Stimulated activated CD8-positive, alpha-beta memory T cell treated with anti-CD3 and anti-CD28 coated beads, Interleukin-15, amount 100 ng/mL, for 48 hours (primary cell): Measurements from ENCODE around the gene TYW3.

Source experiments
- DNase-seq, 2 donors: peaks; one replicate each; pipeline ENCODE4 v3.0.0-alpha.2; 2020; ENCODE audit warnings: low read depth in 2 of 2

Gene TYW3

DNA sequence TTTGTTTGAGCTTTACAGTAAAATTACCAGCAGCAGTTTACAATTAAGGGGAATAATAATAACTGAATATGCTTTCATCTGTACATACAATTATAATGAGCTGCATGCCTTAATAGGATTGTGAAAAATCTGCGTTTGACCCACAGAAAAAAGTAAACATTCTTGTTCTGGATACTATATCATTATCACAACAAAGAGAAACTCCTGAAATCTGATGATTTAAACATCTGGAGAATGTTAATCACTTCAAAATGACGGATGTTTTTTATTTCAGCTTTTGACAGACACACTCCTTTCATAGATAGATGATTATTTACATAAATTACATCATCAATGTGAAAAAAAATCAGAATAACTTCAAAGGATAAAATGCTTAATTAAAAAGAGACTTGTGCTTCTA lies 58.5 kb downstream of the TYW3 start:
- no peak for DNase-seq

DNA sequence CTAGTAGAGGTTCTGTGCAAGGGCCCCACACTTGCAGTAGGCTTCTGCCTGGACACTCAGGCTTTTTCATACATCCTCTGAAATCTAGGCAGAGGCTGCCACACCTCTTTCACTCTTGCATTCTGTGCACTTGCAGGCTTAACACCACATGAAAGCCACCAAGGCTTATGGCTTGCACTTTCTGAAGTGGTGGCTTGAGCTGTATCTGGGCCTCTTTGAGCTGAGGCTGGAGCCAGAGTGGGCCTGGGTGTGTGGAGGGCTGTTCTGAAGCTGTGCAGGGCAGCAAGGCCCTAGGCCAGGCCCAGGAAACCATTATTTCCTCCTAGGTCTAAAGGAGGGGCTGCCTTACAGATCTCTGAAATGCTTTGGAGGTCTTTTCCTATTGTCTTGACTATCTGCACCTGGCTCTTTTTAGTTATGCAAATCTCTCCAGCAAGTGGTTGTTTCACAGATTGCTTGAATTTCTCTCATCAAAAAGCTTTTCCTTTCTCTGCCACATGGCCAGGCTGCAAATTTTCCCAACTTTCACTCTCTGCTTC lies 66.2 kb downstream of the TYW3 start:
- no peak for DNase-seq

DNA sequence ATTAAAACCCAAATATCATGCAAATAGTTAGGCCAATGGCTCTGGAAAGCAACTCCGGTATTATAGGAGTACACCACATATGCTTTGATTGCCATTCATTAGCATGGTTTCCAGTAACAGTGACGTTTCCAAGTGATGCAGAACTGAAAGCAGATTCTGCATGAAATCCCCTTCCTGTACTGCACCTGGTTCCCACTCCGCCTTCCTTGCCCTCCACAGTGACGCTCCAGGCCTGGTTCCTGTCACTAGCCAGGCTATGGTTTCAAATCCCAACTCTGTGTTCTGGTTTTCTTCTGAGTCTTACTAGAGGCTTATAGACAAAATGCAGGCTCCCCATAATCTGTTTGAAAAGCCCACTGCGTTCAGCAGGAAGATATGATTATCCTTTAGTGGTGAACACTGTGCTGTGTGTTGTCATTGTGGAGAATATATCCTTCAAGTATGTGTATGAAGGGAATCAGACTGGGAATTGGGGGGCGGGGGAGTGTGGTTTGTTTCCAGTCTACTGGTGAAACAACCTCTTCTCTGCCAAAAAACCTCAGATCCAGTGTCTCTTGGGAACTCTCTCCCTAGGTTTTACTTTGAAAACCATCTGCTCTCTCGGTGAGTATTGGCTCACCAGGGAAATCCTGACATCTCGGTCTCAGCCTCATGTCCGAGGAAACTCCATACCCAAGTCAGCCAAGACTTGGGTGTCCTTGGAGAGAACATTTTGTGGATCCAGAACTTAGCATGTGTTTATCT lies 78.7 kb downstream of the TYW3 start:
- DNase-seq, result no peak

DNA sequence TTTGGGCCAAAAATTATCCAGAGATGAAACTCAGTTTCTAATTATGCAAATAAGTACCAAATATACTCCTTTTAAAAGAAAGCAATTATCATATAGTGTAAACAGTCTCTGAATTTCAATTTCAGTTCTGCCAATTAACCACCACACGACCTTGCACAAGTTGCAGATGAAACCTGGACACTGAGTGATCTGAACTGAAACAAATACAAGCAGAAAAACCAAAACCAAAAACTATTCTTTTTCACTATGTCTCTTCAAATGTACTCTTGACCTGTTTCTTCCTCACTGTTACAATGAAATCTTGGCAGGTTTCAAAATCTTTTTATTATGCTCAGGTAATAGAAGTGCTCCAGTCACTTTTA lies 79.2 kb downstream of the TYW3 start:
- no peak for DNase-seq
